Fibroblast of pulmonary artery (primary cell): ENCODE measurements around the gene HNF1B.
"Not testable (repeated sequence)": the region's sequence is repeated elsewhere in the genome, so short reads cannot be mapped to it uniquely, and the experiment has no call there.

ENCODE experiments used
- DNase-seq: peaks from one replicate; pipeline ENCODE4 v3.0.0-alpha.2; 2010; ENCODE audit warnings: low read depth
- H3K4me3 ChIP-seq: replicated peaks from 2 replicates; pipeline ENCODE4 v1.5.1; 2011; ENCODE audit warnings: low read depth, mild to moderate bottlenecking, control low read depth, low read length, moderate library complexity
- TF ChIP-seq, protein P1 (sequence below): IDR thresholded peaks from 2 replicates; pipeline ENCODE4 v1.5.1; 2011; ENCODE audit warnings: mild to moderate bottlenecking, control low read depth, low read length, inconsistent platforms; ENCODE audit errors: missing control alignments

The HNF1B gene

DNA sequence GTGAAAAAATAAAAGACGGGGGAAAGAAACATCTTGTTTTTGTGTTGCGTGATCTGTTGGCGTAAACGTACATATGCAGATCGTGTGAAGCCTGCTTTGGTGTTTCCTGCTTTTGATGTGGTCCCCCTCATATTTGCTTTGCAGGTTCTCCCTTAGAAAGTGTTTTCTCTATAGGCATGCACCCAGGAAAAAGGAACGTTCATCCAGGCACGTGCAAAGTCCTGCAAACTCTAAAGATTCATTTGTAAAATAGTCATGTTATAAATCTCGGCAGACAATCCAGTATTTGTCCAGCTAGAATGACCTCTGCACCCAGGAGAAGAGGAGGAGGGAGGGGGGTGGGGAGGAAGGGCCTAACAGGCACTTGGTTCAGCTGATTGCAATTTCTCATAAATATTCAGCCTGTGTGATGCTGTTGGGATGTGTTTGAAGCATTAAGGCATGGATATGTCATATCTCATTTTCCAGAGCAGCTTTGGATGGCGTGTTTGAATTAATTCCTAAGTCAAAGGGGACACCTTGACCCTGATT, 61.3 kb downstream of the HNF1B start:
- no peak for DNase-seq
- no peak overlapping the region for H3K4me3 ChIP-seq
- TF ChIP-seq, protein P1, sequence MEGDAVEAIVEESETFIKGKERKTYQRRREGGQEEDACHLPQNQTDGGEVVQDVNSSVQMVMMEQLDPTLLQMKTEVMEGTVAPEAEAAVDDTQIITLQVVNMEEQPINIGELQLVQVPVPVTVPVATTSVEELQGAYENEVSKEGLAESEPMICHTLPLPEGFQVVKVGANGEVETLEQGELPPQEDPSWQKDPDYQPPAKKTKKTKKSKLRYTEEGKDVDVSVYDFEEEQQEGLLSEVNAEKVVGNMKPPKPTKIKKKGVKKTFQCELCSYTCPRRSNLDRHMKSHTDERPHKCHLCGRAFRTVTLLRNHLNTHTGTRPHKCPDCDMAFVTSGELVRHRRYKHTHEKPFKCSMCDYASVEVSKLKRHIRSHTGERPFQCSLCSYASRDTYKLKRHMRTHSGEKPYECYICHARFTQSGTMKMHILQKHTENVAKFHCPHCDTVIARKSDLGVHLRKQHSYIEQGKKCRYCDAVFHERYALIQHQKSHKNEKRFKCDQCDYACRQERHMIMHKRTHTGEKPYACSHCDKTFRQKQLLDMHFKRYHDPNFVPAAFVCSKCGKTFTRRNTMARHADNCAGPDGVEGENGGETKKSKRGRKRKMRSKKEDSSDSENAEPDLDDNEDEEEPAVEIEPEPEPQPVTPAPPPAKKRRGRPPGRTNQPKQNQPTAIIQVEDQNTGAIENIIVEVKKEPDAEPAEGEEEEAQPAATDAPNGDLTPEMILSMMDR = no peak

GRCh38 chr17:37682007-37682406, 62.9 kb downstream of the HNF1B start:
- H3K4me3 ChIP-seq = no peak overlapping the region
- no peak for DNase-seq
- TF ChIP-seq, protein P1 = no peak

- not testable (repeated sequence) for H3K4me3 ChIP-seq, DNase-seq
These were observed 64.9 kb downstream of the HNF1B start for GRCh38 chr17:37679995-37680394.

DNA sequence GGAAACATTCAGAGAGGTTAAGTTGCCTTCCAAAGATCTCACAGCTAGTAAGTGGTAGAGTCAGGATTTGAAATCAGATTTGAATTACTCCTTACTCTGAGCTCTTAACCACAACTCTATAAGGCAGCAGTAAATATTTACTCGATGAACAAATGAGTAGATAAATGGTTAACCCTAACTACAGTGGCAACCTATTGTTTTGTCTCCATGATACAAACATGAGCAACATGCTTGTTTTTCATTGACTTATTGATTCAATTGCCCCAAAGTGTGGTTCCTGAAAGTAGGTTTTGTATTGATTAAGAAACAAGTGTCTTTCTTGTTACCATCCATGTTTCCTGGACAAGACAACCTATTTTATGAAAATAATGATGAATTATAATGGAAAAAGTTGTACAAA, 66.8 kb downstream of the HNF1B start:
- TF ChIP-seq, protein P1 = no peak
- no peak for DNase-seq
- H3K4me3 ChIP-seq = no peak overlapping the region

GRCh38 chr17:37677021-37677420, 67.8 kb downstream of the HNF1B start:
- H3K4me3 ChIP-seq = no peak overlapping the region
- TF ChIP-seq, protein P1 = no peak
- DNase-seq = no peak

DNA sequence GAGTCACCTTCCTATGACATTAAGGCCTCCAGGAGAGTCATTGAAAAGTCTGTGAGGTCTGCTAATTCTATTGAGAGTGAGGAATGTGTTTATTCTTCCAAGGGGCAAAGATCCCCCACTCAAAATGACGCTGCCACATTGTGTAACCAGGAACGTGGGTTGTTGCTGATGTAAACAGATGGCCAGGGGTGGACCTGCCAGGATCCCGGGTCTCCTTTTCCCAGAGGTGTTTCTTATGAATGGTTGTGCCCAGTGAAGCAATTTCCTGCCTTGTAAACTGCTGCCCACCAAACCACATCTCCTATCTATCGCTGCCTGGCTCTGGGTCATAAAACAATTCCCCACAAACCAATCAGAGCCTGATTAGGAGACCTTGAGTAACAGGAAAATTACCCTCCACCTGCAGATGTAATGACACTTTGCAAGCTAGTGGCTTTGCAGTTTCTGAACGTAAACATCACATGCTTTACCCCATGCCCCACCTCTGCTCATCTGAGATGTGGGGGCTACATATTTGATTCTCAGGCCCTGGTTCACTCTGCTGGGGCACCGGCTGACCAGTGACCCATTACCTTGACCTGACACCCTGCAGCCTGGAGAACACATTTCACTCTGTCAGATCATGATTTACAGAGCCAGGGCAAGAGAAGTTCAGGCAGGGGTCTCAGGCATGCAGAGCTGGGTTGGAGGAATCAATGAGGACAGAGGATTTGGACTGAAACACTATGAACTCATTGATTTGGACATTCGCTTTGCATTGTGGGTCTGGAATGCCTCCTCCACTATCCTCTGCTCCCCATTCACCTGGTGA, 68.5 kb downstream of the HNF1B start:
- H3K4me3 ChIP-seq = no peak overlapping the region
- peak; percentile 27 for DNase-seq
- TF ChIP-seq, protein P1 = no peak

DNA sequence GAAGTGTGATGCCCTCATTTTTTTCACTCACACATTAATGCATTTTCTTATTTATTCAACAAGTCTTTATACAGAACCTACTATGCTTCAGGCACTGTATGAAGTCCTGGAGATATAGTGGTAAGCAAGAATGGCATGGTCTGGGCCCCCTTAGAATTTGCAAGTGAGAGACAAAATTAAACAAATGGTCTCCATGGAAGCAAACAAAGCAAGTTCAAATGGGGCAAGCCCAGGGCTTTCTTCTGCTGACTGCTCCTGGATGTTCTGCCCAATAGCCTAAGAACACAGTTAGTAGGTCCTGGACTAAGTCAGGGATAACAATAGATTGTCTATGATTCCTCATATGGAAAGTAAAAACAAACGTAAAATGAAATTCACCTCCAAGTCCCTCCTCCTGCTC, 70.3 kb downstream of the HNF1B start:
- DNase-seq = no peak
- TF ChIP-seq, protein P1 = no peak
- no peak overlapping the region for H3K4me3 ChIP-seq
